ENCODE data around the gene SPNS3.

- TF ChIP-seq KDM1A (IDR thresholded peaks at IDR 0.05) = no peak
- no peak for TF ChIP-seq ZNF140 (CRISPR knock-in tag; IDR thresholded peaks at IDR 0.05)
- TF ChIP-seq, protein P1, sequence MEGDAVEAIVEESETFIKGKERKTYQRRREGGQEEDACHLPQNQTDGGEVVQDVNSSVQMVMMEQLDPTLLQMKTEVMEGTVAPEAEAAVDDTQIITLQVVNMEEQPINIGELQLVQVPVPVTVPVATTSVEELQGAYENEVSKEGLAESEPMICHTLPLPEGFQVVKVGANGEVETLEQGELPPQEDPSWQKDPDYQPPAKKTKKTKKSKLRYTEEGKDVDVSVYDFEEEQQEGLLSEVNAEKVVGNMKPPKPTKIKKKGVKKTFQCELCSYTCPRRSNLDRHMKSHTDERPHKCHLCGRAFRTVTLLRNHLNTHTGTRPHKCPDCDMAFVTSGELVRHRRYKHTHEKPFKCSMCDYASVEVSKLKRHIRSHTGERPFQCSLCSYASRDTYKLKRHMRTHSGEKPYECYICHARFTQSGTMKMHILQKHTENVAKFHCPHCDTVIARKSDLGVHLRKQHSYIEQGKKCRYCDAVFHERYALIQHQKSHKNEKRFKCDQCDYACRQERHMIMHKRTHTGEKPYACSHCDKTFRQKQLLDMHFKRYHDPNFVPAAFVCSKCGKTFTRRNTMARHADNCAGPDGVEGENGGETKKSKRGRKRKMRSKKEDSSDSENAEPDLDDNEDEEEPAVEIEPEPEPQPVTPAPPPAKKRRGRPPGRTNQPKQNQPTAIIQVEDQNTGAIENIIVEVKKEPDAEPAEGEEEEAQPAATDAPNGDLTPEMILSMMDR (IDR thresholded peaks at IDR 0.05 in 2 of 3, conservative IDR thresholded peaks at IDR 0.05 in 1 of 3; ENCODE audit: insufficient read depth in 2 of 3, low read depth in 1 of 3, low read length in 3 of 3) = no peak
- no peak for TF ChIP-seq ZNF766 (CRISPR knock-in tag; conservative IDR thresholded peaks at IDR 0.05)
- TF ChIP-seq TAF1 (IDR thresholded peaks at IDR 0.05; ENCODE audit: control insufficient read depth, extremely low read depth, insufficient read depth, low read length, severe bottlenecking) = no peak
- TF ChIP-seq JUND (IDR thresholded peaks at IDR 0.05; ENCODE audit: borderline replicate concordance, low read depth, low read length) = no peak
- no peak for TF ChIP-seq JUND (tag; IDR thresholded peaks at IDR 0.05; ENCODE audit: borderline replicate concordance, low read depth, low read length)
- TF ChIP-seq NFE2L1 (tag; IDR thresholded peaks at IDR 0.05; ENCODE audit: borderline replicate concordance, low read depth) = no peak
- TF ChIP-seq NR2C1 (IDR thresholded peaks at IDR 0.05) = no peak
- TF ChIP-seq NR2C1 (tag; IDR thresholded peaks at IDR 0.05) = no peak
- no peak for TF ChIP-seq NFIC (IDR thresholded peaks at IDR 0.05)
- TF ChIP-seq MTA3 (IDR thresholded peaks at IDR 0.05; ENCODE audit: borderline replicate concordance) = no peak
- no peak for TF ChIP-seq EP300 (IDR thresholded peaks at IDR 0.05; ENCODE audit: low read length)
- no peak for TF ChIP-seq ZNF24 (IDR thresholded peaks at IDR 0.05)
- no peak for TF ChIP-seq BCOR (IDR thresholded peaks at IDR 0.05)
- no peak for TF ChIP-seq MXI1 (IDR thresholded peaks at IDR 0.05; ENCODE audit: low read depth, low read length)
Observed at GRCh38 chr17:4406386-4406785, 27.4 kb upstream of the SPNS3 start.

All from K562 (cell line).